IPS DF 6.9 (cell line): ENCODE data around the gene CSPG4.
A peak's percentile ranks its signal among the peaks of the same experiment; 100 is the strongest.
"Not testable (repeated sequence)": the region's sequence is repeated elsewhere in the genome, so short reads cannot be mapped to it uniquely, and the experiment has no call there.

Source experiments
- DNase-seq: peaks from one replicate; pipeline ENCODE4 v3.0.0-alpha.2; 2013; ENCODE audit warnings: low read depth, low spot score
- H3K27ac ChIP-seq: one replicate; pipeline ENCODE4 v1.5.1; 2013; ENCODE audit warnings: low read length, control low read depth
- H3K27me3 ChIP-seq: 2 replicates; pipeline ENCODE4 v1.6.1; 2013; ENCODE audit warnings: mild to moderate bottlenecking, low read length; ENCODE audit not compliant: control insufficient read depth, insufficient read depth
- H3K36me3 ChIP-seq: 2 replicates; pipeline ENCODE4 v1.6.1; 2013; ENCODE audit warnings: low read length; ENCODE audit not compliant: control insufficient read depth, insufficient read depth
- H3K4me1 ChIP-seq: 2 replicates; pipeline ENCODE4 v1.6.1; 2013; ENCODE audit warnings: low read length; ENCODE audit not compliant: control insufficient read depth, insufficient read depth
- H3K4me3 ChIP-seq: 2 replicates; pipeline ENCODE4 v1.5.1; 2013; ENCODE audit warnings: mild to moderate bottlenecking, low read length
- H3K9me3 ChIP-seq: 2 replicates; pipeline ENCODE4 v1.6.1; 2013; ENCODE audit warnings: low read length, inconsistent platforms; ENCODE audit not compliant: control insufficient read depth, insufficient read depth
- WGBS: extraction: QIAGEN DNeasy Blood & Tissue Kit; methylation state at CpG from one replicate; pipeline ENCODE4 v1.1.7; 2013; ENCODE audit warnings: mixed read lengths, missing lambda C conversion rate; ENCODE audit not compliant: insufficient read length, insufficient coverage; 5-methylcytosine and 5-hydroxymethylcytosine counted together

CSPG4 gene

DNA sequence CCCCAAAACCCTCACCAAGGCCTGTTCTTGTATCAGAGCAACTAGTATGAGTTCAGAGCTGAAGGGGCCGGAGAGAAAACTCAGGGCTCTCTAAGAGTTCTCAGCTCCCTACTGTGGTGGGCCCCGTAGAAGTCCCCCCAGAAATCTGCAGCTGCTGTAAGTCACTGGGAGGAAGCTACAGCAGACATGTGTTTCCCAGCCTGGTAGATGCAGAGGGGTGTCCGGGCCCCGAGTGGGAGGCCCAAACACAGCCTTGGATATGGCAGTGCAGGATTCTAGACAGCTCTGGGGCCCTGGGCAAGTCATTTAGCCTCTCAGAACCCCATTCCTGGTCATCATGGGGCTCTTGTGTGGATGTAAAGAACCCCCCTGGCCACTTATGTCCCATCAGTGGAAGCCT lies 39.2 kb upstream of the CSPG4 start:
- no peak overlapping the region for H3K4me3 ChIP-seq
- H3K4me1 ChIP-seq: no peaks in the 10 kb centered on the region
- H3K27me3 ChIP-seq: no peaks in the 10 kb centered on the region
- no peaks in the 10 kb centered on the region for H3K9me3 ChIP-seq
- H3K27ac ChIP-seq: no peak overlapping the region
- no peaks in the 10 kb centered on the region for H3K36me3 ChIP-seq
- no CpG with 5 or more reads among the region's 4 CpGs for WGBS
- no peak for DNase-seq

DNA sequence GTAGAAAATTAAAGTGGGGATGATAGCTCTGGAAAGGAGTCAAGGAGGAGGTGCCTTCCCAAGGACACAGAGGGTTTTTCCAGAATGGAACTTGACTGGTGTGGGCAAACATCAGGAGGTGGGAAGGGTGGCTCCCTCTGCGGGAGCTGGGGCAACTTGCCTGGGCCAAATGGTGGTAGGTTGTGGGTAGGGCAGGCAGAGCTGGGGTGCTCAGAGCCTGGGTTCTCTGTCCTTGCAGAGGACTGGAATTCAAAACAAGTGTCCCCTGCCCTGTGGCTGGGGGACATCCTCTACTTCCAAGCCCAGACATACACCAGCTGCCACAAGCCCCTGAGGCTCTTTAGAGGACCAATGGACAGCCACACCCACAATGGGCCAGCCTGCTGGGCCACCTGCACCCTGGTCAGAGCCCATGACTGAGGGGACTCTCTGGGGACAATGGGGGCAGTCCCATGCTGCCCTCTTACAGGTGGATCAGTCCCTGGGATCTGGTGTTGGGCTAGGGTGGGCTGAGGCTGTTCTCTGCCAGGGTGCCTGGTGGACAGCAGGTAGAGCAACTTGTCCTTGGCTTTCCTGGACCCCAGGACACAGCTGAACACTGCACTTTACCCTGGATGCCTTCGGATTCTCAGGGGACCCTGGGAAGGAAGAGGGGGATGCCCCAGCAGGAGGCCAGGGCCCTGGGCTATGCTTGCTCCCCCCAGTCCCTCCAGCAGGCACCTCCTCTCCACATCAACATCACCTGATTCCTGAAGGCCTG lies 38.6 kb upstream of the CSPG4 start:
- no peaks in the 10 kb centered on the region for H3K9me3 ChIP-seq
- no CpG with 5 or more reads among the region's 2 CpGs for WGBS

DNA sequence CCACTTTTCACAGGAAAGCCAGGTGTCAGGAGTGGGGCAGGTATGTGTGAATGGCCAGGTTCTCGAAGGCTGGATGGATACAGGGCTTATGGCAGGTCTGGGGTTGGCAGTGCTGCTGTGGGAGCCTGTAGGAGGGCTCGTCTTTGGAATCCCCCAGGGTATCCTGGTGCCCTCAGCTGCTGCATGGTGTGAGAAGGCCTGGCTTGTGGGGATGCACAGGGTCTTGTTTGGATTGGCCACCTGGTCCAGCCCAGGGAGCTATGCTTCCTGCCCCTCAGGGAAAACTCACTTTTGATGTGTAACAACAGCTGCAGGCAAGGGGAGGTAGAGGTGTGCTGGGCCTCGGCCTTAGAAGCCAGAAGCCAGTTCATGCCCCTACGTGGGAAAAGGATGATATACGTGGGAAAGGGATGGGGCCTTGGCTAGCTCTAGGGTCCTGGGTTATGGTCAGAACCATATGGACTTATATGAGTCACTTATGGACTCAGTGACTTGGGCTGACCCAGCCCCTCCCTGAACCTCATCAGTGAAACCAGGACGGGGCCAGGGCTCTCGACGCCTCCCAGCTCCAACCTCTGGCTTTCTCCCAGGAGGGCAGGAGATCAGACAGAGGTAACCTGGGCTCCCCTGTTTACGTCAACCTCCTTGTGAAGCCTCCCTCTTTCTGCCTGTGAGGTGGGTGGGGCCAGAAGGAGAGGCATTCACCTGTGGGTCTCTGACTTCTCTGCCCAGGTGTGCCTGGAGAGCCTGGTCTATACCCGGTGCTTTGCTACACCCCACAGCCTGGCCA lies 37.8 kb upstream of the CSPG4 start:
- Histone ChIP-seq H3K27me3 (no peaks in the 10 kb centered on the region), H3K9me3 (no peaks in the 10 kb centered on the region), H3K36me3 (no peaks in the 10 kb centered on the region), H3K4me3 (no peak overlapping the region), H3K27ac (no peak overlapping the region), H3K4me1 (no peaks in the 10 kb centered on the region)
- DNase-seq: no peak
- no CpG with 5 or more reads among the region's 10 CpGs for WGBS

More for the DNA sequence above, 38.6 kb upstream of the CSPG4 start:
- DNase-seq: no peak
- Histone ChIP-seq H3K36me3 (no peaks in the 10 kb centered on the region), H3K4me1 (no peaks in the 10 kb centered on the region), H3K4me3 (no peak overlapping the region), H3K27me3 (no peaks in the 10 kb centered on the region), H3K27ac (no peak overlapping the region)

DNA sequence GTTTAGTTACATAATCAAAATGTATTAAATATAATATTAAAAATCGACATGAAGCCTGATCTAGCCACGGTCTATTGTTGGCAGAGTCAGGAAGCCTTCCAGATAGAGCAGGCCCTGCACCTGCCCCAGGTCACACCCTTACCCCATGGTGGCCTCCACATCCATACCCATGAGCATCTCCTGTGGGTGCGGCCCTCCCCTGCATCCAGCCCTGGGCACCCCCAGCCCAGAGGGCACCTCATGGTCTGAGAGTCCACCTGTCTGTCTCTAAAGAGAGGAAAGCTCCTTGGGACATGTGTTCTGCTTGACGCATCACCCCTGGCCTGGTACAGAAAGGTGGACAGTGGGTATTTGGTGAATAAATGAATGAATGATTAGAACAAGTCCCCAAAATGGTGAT lies 37.2 kb upstream of the CSPG4 start:
- Histone ChIP-seq H3K27me3 (no peaks in the 10 kb centered on the region), H3K4me1 (no peaks in the 10 kb centered on the region), H3K36me3 (no peaks in the 10 kb centered on the region), H3K9me3 (no peaks in the 10 kb centered on the region), H3K27ac (no peak overlapping the region), H3K4me3 (no peak overlapping the region)
- DNase-seq: no peak
- WGBS: no CpG with 5 or more reads among the region's 4 CpGs

DNA sequence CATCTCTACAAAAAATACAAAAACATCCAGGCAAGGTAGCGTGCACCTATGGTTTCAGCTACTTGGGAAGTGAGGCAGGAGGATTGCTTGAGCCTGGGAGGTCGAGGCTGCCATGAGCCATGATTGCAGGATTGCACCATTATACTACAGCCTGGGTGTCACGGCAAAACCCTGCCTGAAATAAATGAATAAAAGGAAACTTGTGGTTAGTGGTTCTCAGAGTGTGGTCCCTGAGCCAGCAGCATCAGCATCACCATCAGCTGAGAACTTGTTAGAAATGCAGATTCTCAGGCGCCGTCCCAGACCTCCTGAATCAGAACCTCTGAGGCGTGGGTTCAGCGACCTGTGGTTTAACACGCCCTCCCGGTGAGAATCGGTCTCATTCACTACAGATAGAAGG lies 36.2 kb upstream of the CSPG4 start:
- H3K36me3 ChIP-seq, H3K9me3 ChIP-seq, H3K4me1 ChIP-seq, H3K27me3 ChIP-seq, H3K4me3 ChIP-seq, H3K27ac ChIP-seq, DNase-seq: not testable (repeated sequence)
- no CpG with 5 or more reads among the region's 10 CpGs for WGBS

DNA sequence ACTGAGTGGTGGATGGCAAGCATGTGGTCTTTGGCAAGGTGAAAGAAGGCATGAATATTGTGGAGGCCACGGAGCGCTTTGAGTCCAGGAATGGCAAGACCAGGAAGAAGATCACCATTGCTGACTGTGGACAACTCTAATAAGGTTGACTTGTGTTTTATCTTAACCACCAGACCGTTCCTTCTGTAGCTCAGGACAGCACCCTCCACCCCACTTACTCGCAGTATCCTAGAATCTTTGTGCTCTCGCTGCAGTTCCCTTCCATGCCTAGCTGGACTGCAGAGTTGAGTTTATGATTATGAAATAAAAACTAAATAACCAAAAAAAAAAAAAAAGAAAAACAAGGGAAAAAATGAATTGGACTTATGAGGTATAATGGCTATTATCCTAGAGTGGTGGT lies 34.5 kb upstream of the CSPG4 start:
- H3K4me1 ChIP-seq, H3K36me3 ChIP-seq, DNase-seq, H3K9me3 ChIP-seq, H3K27me3 ChIP-seq, H3K27ac ChIP-seq, H3K4me3 ChIP-seq: not testable (repeated sequence)
- no CpG with 5 or more reads among the region's 5 CpGs for WGBS

DNA sequence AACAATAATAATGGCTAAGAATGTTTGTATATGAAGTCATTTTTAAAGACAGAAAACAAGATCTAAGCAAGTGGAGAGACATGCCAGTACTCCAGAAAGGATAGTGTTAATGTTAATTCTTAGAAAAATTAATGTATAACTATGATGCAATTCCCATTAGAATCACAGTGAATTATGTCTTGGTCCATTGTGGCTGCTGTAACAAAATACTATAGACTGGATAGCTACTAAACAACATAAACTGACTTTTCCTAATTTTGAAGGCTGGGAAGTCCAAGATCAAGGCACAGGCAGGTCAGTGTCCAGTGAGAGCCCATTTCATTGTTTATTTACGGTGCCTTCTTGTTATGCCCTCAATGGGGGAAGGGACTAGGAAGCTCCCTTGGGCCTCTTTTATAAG lies 32.7 kb upstream of the CSPG4 start:
- Histone ChIP-seq H3K27me3 (no peaks in the 10 kb centered on the region), H3K4me3 (no peak overlapping the region), H3K9me3 (no peaks in the 10 kb centered on the region), H3K36me3 (no peaks in the 10 kb centered on the region), H3K4me1 (no peaks in the 10 kb centered on the region), H3K27ac (no peak overlapping the region)
- WGBS: no CpG with 5 or more reads among the region's 1 CpG
- DNase-seq: no peak

DNA sequence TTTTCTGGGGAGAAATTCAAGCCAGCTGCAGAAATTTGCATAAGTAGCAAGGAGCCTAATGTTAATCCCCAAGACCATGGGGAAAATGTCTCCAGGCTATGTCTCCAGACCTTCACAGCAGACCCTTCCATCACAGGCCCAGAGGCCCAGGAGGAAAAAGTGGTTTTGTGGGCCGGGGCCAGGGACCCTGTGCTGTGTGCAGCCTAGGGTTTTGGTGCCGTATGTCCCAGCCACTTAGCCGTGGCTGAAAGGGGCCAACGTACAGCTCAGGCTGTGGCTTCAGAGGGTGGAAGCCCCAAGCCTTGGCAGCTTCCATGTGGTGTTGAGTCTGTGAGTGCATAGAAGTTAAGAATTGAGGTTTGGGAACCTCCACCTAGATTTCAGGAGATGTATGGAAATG lies 29.7 kb upstream of the CSPG4 start:
- not testable (repeated sequence) for H3K9me3 ChIP-seq, H3K27ac ChIP-seq, DNase-seq, H3K4me3 ChIP-seq, H3K4me1 ChIP-seq, H3K27me3 ChIP-seq, H3K36me3 ChIP-seq
- WGBS: no CpG with 5 or more reads among the region's 4 CpGs

DNA sequence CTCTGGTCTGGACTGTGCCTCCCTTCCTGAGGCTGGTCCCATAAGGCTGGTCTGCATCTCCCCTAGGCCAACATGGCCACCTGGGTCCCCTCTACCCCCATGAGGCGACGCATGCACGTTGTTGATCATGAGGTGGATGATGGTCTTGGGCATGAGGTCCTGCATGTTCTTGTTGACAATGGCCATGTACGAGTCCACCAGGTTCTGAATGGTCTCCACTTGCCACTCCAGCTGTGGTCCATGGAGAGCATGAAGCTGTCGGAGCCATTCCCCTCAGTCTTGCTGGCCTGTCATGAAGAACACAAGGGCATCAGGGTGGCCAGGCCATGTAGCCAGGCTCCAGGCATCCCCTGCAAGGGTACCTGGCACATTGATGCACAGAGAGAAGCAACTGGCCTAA lies 27.1 kb upstream of the CSPG4 start:
- Histone ChIP-seq H3K27ac (no peak overlapping the region), H3K4me3 (no peak overlapping the region), H3K9me3 (no peaks in the 10 kb centered on the region), H3K36me3 (no peaks in the 10 kb centered on the region), H3K4me1 (no peaks in the 10 kb centered on the region), H3K27me3 (no peaks in the 10 kb centered on the region; the same call in 1 of the 2 replicates)
- no CpG with 5 or more reads among the region's 5 CpGs for WGBS
- DNase-seq: no peak

DNA sequence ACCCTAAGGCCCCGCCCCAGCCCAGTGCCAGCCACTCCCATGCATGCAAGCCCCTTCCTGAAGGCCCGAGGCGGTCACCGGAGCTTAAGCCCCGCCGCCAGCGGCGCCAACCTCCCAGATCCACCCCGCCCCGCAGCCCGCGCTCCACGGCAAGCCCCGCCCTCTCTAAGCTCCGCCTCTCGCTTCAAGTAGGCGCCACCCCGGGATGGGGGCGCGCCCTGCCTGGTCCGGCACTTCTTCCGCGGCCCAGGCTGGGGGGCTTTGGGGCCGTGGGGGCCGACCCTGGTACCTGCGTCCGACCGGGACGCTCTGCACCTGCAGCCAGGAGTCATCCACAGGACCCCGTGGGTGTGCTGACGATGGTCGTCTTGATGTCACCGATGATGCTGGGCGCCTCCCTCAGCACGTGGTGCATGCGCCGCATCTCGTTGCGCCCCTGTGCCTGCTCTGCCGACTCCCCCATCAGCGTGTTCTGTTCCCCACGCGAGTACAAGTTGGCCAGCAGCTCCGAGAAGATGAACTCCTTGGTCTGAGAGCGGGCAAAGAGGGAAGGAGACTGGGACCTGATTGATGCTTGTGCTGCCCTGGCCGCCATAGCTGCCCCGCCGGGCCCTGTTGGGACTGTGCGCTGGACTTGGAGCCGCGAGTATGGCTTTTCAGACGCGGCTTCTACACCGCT lies 26.1 kb upstream of the CSPG4 start:
- no CpG with 5 or more reads among the region's 54 CpGs for WGBS
- H3K4me3 ChIP-seq: peak overlapping the region; percentile 85; the same call in 1 of the 2 replicates
- no peaks in the 10 kb centered on the region; the same call in 1 of the 2 replicates for H3K27me3 ChIP-seq
- DNase-seq: no peak
- H3K9me3 ChIP-seq: no peaks in the 10 kb centered on the region
- H3K4me1 ChIP-seq: no peaks in the 10 kb centered on the region
- no peak overlapping the region for H3K27ac ChIP-seq
- H3K36me3 ChIP-seq: no peaks in the 10 kb centered on the region
